Measurements from ENCODE around the gene TMEM208. TPM values are rescaled to one million over a fixed set of nuclear protein-coding genes. Genes with fewer than 3 reads are reported as not detected.
A peak's percentile ranks its signal among the peaks of the same experiment; 100 is the strongest.

TMEM208 gene
- total RNA-seq, 1 experiment from 2014 or later, result 48.4 TPM

DNA sequence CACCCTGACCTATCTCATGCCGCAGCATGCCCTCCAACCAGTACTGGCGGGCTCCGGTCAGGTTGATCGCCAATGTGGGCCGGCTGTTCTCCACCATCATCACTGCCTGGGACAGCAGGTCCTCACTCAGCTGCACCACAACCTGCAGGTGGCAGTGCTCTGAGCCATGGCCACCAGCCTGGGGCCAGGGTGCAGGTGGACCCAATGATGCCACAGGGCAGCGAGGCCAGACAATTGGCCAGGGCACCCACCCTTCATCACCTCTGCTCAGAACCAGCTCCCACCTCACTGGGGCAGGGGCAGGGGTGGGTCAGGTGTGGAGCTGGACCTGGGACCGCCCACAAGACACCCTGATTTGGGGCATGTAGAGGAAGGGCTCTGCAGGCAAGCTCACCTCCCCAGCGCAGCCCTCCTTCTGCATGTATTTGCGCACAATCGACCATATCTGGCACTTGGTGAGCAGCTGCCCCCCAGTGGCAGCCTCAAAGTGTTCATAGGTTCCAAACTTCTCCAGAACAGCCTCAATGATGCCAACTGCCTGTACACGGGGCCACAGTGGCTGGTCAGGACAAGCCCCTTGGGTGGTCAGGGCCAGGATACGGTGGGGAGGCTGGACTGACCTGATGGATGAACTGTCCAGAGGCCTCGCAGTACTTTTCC, 47.4 kb upstream of the TMEM208 start (continued):
- TF ChIP-seq JUN (CRISPR knock-in tag; IDR thresholded peaks at IDR 0.05), result no peak

DNA sequence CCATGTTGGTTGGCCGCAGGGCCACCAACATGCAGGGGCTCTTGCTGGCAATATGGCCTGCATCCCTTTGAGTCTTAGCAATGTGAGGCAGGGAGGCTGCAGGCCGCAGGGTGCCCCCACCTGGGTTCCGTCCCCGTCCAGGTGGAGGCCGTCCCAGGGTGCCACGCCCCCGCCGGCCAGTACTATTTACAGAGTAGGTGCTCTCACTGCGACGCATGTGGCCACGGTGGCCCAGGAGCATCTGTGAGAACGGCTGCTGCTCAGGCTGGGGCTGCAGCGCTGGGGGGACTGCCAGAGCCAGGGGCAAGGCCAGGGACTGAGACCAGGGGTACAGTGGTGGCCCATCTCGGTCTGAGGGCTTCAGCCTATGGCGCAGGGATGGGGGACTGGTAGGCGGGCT, 46.8 kb upstream of the TMEM208 start:
- POLR2A ChIA-PET, result no interaction called here
- TF ChIP-seq ZNF425 (CRISPR knock-in tag; conservative IDR thresholded peaks at IDR 0.05), result no peak
- Mint-ChIP-seq H3K27ac (no peak overlapping the region), H3K36me3 (peaks cover 3% of the 10 kb centered on the region; the same call in 1 of the 2 replicates), H3K9me3 (no peaks in the 10 kb centered on the region), H3K27me3 (ENCODE audit: low read depth) (peaks cover 43% of the 10 kb centered on the region), H3K4me3 (no peak overlapping the region), H3K4me1 (peaks cover 15% of the 10 kb centered on the region)
- ATAC-seq (no peak), DNase-seq (ENCODE audit: low spot score) (peak; percentile 11)
- CTCF ChIA-PET, result interaction anchor here (1.2 to 1.4 kb wide), 2 partner anchors 10 to 162 kb away, joined by 5 read pairs; partner anchors contain the start of gene NOL3

DNA sequence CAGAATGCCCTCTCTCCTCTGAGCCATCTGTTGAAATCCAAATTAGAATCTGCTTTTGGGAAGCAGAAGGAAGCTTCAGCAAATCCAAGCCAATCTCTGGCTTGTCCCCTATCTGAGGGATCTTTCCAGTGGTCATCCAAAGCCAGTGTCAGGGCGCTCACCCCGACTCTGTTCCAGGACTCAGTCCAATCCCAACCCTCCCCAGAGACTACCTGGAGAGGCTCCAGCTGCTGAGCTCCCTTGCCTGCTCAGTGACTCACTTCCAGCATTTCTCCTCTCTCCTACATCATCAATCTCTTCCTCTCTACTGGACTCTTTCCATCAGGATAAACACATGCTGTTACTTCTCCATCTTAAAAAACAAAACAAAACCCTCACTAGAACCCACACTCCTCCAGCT, 45.6 kb upstream of the TMEM208 start:
- ATAC-seq (no peak), DNase-seq (ENCODE audit: low spot score) (no peak)
- no peaks in the 10 kb centered on the region for H3K9me3 Mint-ChIP-seq
- TF ChIP-seq, protein P1, sequence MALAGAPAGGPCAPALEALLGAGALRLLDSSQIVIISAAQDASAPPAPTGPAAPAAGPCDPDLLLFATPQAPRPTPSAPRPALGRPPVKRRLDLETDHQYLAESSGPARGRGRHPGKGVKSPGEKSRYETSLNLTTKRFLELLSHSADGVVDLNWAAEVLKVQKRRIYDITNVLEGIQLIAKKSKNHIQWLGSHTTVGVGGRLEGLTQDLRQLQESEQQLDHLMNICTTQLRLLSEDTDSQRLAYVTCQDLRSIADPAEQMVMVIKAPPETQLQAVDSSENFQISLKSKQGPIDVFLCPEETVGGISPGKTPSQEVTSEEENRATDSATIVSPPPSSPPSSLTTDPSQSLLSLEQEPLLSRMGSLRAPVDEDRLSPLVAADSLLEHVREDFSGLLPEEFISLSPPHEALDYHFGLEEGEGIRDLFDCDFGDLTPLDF (CRISPR knock-in tag; IDR thresholded peaks at IDR 0.05), result no peak
- TF ChIP-seq, protein P2, sequence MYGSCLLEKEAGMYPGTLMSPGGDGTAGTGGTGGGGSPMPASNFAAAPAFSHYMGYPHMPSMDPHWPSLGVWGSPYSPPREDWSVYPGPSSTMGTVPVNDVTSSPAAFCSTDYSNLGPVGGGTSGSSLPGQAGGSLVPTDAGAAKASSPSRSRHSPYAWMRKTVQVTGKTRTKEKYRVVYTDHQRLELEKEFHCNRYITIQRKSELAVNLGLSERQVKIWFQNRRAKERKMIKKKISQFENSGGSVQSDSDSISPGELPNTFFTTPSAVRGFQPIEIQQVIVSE (CRISPR knock-in tag; IDR thresholded peaks at IDR 0.05; ENCODE audit: borderline replicate concordance), result no peak
- no peak for TF ChIP-seq NFE2L1 (CRISPR knock-in tag; IDR thresholded peaks at IDR 0.05)
- TF ChIP-seq, protein P3, sequence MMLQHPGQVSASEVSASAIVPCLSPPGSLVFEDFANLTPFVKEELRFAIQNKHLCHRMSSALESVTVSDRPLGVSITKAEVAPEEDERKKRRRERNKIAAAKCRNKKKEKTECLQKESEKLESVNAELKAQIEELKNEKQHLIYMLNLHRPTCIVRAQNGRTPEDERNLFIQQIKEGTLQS (CRISPR knock-in tag; conservative IDR thresholded peaks at IDR 0.05), result no peak
- TF ChIP-seq SMAD3 (CRISPR knock-in tag; IDR thresholded peaks at IDR 0.05; ENCODE audit: borderline replicate concordance), result no peak
- TF ChIP-seq ZNF416 (CRISPR knock-in tag; IDR thresholded peaks at IDR 0.05), result no peak
- H3K4me1 Mint-ChIP-seq, result peaks cover 22% of the 10 kb centered on the region
- no peak overlapping the region for H3K27ac Mint-ChIP-seq
- peaks cover 43% of the 10 kb centered on the region for H3K27me3 Mint-ChIP-seq (ENCODE audit: low read depth)
- CTCF ChIA-PET, result no interaction called here
- H3K4me3 Mint-ChIP-seq, result no peak overlapping the region
- H3K36me3 Mint-ChIP-seq, result peaks cover 3% of the 10 kb centered on the region; the same call in 1 of the 2 replicates
- POLR2A ChIA-PET, result no interaction called here

DNA sequence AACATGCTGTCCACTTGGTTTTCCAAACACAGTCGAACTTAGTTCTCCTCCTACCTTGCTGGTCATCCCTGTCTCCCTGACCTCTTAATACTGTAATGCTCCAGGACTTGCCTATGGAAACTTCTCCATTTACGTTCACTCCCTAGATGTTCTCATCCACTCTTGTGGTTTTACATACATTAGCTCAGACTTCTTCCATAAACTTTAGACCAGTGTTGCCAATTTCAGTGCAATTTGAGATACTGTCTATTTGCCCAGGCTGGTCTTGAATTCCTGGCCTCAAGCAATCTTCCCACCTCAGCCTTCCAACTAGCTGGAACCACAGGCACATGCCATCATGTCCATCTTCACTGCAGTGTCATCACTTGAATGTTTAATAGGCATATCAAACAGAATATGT, 44.6 kb upstream of the TMEM208 start:
- Mint-ChIP-seq H3K27ac (no peak overlapping the region), H3K9me3 (no peaks in the 10 kb centered on the region), H3K4me3 (no peak overlapping the region), H3K4me1 (peaks cover 29% of the 10 kb centered on the region), H3K27me3 (ENCODE audit: low read depth) (peaks cover 40% of the 10 kb centered on the region), H3K36me3 (peaks cover 3% of the 10 kb centered on the region; the same call in 1 of the 2 replicates)
- no peak for DNase-seq (ENCODE audit: low spot score)
- ATAC-seq, result no peak
- ChIA-PET POLR2A (interaction anchor here (0.7 kb wide), 1 partner anchor 65 kb away, joined by 3 read pairs; the partner anchor contains the start of gene FHOD1), CTCF (interaction anchor here (1.5 to 4.4 kb wide), 2 partner anchors 12 to 28 kb away, joined by 9 to 49 read pairs; partner anchors contain the start of gene NOL3)
- TF ChIP-seq IRF1 (CRISPR knock-in tag; IDR thresholded peaks at IDR 0.05) (no peak), NR2C2 (CRISPR knock-in tag; IDR thresholded peaks at IDR 0.05) (no peak), SOX15 (CRISPR knock-in tag; IDR thresholded peaks at IDR 0.05) (no peak), KAT7 (CRISPR knock-in tag; IDR thresholded peaks at IDR 0.05; ENCODE audit: borderline replicate concordance) (no peak), ZNF671 (CRISPR knock-in tag; IDR thresholded peaks at IDR 0.05) (no peak), FOXP4 (CRISPR knock-in tag; IDR thresholded peaks at IDR 0.05) (no peak), GTF2I (CRISPR knock-in tag; conservative IDR thresholded peaks at IDR 0.05) (no peak), GABPB1 (CRISPR knock-in tag; IDR thresholded peaks at IDR 0.05) (no peak)
- TF ChIP-seq, protein P3 (CRISPR knock-in tag; conservative IDR thresholded peaks at IDR 0.05), result no peak
- TF ChIP-seq, protein P4, sequence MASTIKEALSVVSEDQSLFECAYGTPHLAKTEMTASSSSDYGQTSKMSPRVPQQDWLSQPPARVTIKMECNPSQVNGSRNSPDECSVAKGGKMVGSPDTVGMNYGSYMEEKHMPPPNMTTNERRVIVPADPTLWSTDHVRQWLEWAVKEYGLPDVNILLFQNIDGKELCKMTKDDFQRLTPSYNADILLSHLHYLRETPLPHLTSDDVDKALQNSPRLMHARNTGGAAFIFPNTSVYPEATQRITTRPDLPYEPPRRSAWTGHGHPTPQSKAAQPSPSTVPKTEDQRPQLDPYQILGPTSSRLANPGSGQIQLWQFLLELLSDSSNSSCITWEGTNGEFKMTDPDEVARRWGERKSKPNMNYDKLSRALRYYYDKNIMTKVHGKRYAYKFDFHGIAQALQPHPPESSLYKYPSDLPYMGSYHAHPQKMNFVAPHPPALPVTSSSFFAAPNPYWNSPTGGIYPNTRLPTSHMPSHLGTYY (CRISPR knock-in tag; IDR thresholded peaks at IDR 0.05), result no peak
- TF ChIP-seq, protein P5, sequence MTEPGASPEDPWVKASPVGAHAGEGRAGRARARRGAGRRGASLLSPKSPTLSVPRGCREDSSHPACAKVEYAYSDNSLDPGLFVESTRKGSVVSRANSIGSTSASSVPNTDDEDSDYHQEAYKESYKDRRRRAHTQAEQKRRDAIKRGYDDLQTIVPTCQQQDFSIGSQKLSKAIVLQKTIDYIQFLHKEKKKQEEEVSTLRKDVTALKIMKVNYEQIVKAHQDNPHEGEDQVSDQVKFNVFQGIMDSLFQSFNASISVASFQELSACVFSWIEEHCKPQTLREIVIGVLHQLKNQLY (CRISPR knock-in tag; IDR thresholded peaks at IDR 0.05), result no peak

Measured in WTC11 (cell line).